Ishikawa (cell line): Measurements from ENCODE around the gene KSR2.

Experiments used
- CEBPB ChIP-seq: IDR thresholded peaks from 2 replicates; pipeline ENCODE4 v1.6.1; 2012
- CREB1 ChIP-seq: IDR thresholded peaks from 2 replicates; pipeline ENCODE4 v1.6.1; 2012; ENCODE audit warnings: low read depth
- EGR1 ChIP-seq: IDR thresholded peaks from 2 replicates; pipeline ENCODE4 v1.6.1; 2012
- EP300 ChIP-seq: IDR thresholded peaks from 2 replicates; pipeline ENCODE4 v1.6.1; 2012; ENCODE audit warnings: borderline replicate concordance
- FOXM1 ChIP-seq: IDR thresholded peaks from 2 replicates; pipeline ENCODE4 v1.6.1; 2012; ENCODE audit warnings: low read depth, borderline replicate concordance
- NFIC ChIP-seq: IDR thresholded peaks from 2 replicates; pipeline ENCODE4 v1.6.1; 2012
- RAD21 ChIP-seq: IDR thresholded peaks from 2 replicates; pipeline ENCODE4 v1.6.1; 2012; ENCODE audit warnings: low read depth
- TAF1 ChIP-seq: IDR thresholded peaks from 2 replicates; pipeline ENCODE4 v1.6.1; 2012; ENCODE audit warnings: low read depth, mild to moderate bottlenecking
- TCF12 ChIP-seq: IDR thresholded peaks from 2 replicates; pipeline ENCODE4 v1.6.1; 2012; ENCODE audit warnings: low read depth
- TEAD4 ChIP-seq: IDR thresholded peaks from 2 replicates; pipeline ENCODE4 v1.6.1; 2012
- USF1 ChIP-seq: IDR thresholded peaks from 2 replicates; pipeline ENCODE4 v1.6.1; 2012
- YY1 ChIP-seq: IDR thresholded peaks from 2 replicates; pipeline ENCODE4 v1.6.1; 2012; ENCODE audit warnings: low read depth
- ZBTB7A ChIP-seq: IDR thresholded peaks from 2 replicates; pipeline ENCODE4 v1.6.1; 2012; ENCODE audit warnings: low read depth
- TF ChIP-seq, protein P1 (sequence below): IDR thresholded peaks from 2 replicates; pipeline ENCODE4 v1.6.1; 2012; ENCODE audit warnings: low read depth, mild to moderate bottlenecking
- TF ChIP-seq, protein P2 (sequence below): IDR thresholded peaks from 2 replicates; pipeline ENCODE4 v1.6.1; 2012

The KSR2 gene

DNA sequence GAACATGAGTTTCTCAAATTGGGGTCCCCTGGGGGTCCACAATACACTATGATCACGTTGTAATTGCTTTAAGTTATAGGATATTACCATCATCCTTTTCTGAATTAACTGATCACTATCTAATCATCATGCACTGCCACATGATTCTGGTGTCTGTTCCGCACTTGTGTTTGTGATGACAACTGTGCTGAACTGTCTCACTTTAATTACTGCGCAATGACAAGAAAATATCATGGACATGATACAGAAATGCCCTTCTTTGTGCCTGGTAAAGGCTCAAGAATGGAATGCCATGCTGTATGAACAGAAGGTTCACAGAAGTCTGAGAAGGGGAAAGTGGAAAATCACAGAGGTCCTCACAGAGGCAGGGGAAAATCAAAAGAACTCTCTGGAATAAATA is 541.6 kb downstream of the KSR2 start:
- TF ChIP-seq USF1 (no peak), CREB1 (no peak), TEAD4 (no peak), TAF1 (no peak), FOXM1 (no peak), CEBPB (no peak), YY1 (no peak), TCF12 (no peak), EP300 (no peak), ZBTB7A (no peak), RAD21 (no peak), NFIC (no peak), EGR1 (no peak)
- TF ChIP-seq, protein P1, sequence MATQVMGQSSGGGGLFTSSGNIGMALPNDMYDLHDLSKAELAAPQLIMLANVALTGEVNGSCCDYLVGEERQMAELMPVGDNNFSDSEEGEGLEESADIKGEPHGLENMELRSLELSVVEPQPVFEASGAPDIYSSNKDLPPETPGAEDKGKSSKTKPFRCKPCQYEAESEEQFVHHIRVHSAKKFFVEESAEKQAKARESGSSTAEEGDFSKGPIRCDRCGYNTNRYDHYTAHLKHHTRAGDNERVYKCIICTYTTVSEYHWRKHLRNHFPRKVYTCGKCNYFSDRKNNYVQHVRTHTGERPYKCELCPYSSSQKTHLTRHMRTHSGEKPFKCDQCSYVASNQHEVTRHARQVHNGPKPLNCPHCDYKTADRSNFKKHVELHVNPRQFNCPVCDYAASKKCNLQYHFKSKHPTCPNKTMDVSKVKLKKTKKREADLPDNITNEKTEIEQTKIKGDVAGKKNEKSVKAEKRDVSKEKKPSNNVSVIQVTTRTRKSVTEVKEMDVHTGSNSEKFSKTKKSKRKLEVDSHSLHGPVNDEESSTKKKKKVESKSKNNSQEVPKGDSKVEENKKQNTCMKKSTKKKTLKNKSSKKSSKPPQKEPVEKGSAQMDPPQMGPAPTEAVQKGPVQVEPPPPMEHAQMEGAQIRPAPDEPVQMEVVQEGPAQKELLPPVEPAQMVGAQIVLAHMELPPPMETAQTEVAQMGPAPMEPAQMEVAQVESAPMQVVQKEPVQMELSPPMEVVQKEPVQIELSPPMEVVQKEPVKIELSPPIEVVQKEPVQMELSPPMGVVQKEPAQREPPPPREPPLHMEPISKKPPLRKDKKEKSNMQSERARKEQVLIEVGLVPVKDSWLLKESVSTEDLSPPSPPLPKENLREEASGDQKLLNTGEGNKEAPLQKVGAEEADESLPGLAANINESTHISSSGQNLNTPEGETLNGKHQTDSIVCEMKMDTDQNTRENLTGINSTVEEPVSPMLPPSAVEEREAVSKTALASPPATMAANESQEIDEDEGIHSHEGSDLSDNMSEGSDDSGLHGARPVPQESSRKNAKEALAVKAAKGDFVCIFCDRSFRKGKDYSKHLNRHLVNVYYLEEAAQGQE, result no peak
- TF ChIP-seq, protein P2, sequence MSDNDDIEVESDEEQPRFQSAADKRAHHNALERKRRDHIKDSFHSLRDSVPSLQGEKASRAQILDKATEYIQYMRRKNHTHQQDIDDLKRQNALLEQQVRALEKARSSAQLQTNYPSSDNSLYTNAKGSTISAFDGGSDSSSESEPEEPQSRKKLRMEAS, result no peak

- no peak for TF ChIP-seq USF1
- no peak for TF ChIP-seq TEAD4
- no peak for TF ChIP-seq FOXM1
- TF ChIP-seq YY1, result no peak
- no peak for TF ChIP-seq CREB1
- TF ChIP-seq TAF1, result no peak
- no peak for TF ChIP-seq ZBTB7A
- no peak for TF ChIP-seq NFIC
- TF ChIP-seq, protein P1, result no peak
- no peak for TF ChIP-seq EGR1
- no peak for TF ChIP-seq RAD21
- TF ChIP-seq EP300, result no peak
- TF ChIP-seq, protein P2, result no peak
- TF ChIP-seq CEBPB, result no peak
- TF ChIP-seq TCF12, result no peak
Measured at GRCh38 chr12:117421987-117422386, 546.8 kb downstream of the KSR2 start.

GRCh38 chr12:117421068-117421752 is 547.6 kb downstream of the KSR2 start:
- no peak for TF ChIP-seq TAF1
- TF ChIP-seq USF1, result no peak
- TF ChIP-seq EGR1, result no peak
- no peak for TF ChIP-seq TEAD4
- TF ChIP-seq, protein P1, result no peak
- no peak for TF ChIP-seq EP300
- TF ChIP-seq YY1, result no peak
- TF ChIP-seq FOXM1, result no peak
- no peak for TF ChIP-seq ZBTB7A
- no peak for TF ChIP-seq TCF12
- TF ChIP-seq CEBPB, result no peak
- TF ChIP-seq CREB1, result no peak
